ENCODE data around the gene CHIT1. TPM values are rescaled to one million over a fixed set of nuclear protein-coding genes. Genes with fewer than 3 reads are reported as not detected.

The CHIT1 gene
- not detected in 2 replicates for total RNA-seq

GRCh38 chr1:203229471-203230135, at the start of gene CHIT1:
TSS of gene CHIT1 (minus strand) at chr1:203229673. CDS start at chr1:203229636, 37 bp downstream.

DNA sequence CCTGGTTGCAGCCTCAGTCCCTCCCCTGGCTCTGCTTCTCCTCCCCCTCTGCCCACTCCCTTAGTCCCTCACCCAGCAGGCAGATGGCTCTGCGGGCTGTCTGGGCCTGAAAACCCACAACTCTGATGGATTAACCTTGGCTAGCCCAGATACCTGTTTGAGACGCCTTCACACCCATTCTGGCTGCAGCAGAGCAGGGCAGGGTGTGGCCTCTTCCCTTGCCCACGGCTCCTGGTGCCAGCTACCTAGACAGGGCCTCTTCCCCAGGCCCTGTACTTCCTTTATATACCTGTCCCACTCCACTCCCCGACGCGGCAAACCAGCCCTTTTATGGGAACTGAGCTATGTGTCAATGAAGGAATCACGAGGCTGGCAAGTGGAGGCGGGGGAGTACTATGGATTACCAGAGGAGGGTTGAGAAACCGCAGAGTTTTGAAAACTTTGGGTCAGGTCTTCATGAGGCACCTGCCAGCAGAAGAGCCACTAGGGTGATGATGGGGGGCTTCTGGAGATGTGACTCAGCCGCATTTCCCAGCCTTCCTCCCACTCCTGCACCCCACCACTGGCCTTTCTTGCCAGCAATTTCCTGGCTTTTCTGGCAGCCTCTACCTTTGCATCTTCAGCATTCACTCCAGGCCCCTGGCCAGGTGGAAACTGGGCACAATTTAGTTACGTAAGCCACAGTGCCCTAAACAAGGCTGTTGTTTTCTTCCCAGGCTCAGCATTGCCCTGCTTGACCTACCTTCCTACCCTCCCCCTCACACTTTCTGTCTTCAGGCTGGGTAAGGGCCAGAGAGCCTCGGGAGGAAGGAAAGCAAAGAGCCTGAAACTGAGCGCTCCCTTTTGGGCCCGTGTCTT, 42.8 kb downstream of the CHIT1 start, which contains the start of gene CHI3L1:
TSS of gene CHI3L1 (minus strand) at position 259 of the 858 bp plus-strand sequence. CDS start at position 178, 81 bp downstream.

DNA sequence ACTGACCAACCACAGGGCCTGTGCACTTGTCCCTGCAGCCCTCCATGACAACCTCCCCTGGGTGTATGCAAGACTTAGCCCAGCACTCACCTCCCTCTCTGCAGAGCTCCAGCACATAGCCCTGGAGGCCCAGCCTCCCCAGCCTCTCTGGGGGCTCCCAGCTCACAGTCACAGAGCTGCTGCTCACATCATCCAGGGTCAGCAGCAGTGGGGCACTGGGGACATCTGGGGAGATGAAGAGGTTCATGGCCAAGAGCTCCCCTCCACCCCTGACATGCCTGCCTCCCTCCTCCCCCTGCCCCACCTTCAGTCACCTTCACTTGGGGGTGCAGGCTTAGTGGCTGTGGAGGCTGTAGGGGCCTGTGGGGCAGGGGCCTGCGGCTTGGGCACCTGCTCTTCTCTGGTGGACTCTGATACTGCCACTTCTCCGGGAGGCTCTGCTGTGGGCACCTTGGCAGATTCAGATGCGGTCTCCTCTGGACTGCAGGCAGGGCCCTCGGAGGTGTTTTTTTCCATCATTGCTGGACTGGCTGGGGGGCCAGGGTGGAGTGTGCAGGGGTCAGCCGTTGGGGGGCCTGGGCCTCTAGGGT, 54.1 kb downstream of the CHIT1 start, which contains the start of gene MYBPH:
TSS of gene MYBPH (minus strand) at position 590 of the 590 bp plus-strand sequence. CDS start at position 519, 71 bp downstream.

Other genes with a start within 250 kb of the CHIT1 start
- 54.9 and 70.0 TPM in 2 replicates for gene TMEM183A, start 222.3 kb downstream of the CHIT1 start, total RNA-seq
- gene PPFIA4, start 203.2 kb downstream of the CHIT1 start, total RNA-seq: 10.2 and 24.6 TPM in 2 replicates
- not detected in 2 replicates for gene MYOG, start 143.7 kb downstream of the CHIT1 start, total RNA-seq
- not detected in 2 replicates for gene ADORA1, start 101.9 kb downstream of the CHIT1 start, total RNA-seq
- not detected in 2 replicates for gene MYBPH, start 53.8 kb downstream of the CHIT1 start, total RNA-seq
- gene CHI3L1, start 43.0 kb downstream of the CHIT1 start, total RNA-seq: 0.54 and 23.8 TPM in 2 replicates
- gene BTG2, start 75.8 kb upstream of the CHIT1 start, total RNA-seq: 22.7 and 24.4 TPM in 2 replicates
- 16.1 and 39.9 TPM in 2 replicates for gene FMOD, start 121.4 kb upstream of the CHIT1 start, total RNA-seq
- gene PRELP, start 246.1 kb upstream of the CHIT1 start, total RNA-seq: 0.18 and 0.65 TPM in 2 replicates